HCT116 (cell line): ENCODE results near the gene COBL.

Experiments used
- CEBPB ChIP-seq: IDR thresholded peaks from 2 replicates; pipeline ENCODE4 v1.6.1; 2012; ENCODE audit warnings: low read depth
- EZH2 ChIP-seq: fragments of 200-600 bp; sonication (generic); IDR thresholded peaks from 2 replicates; pipeline ENCODE4 v1.6.1; 2017; ENCODE audit warnings: antibody characterized with exemption, mixed run types
- EZH2phosphoT487 ChIP-seq: fragments of 200-600 bp; IDR thresholded peaks from 2 replicates; pipeline ENCODE4 v1.6.1; 2018; ENCODE audit warnings: antibody characterized with exemption, borderline replicate concordance
- JUND ChIP-seq: IDR thresholded peaks from 2 replicates; pipeline ENCODE4 v1.6.1; 2012
- MAX ChIP-seq: IDR thresholded peaks from 2 replicates; pipeline ENCODE4 v1.6.1; 2012
- POLR2A ChIP-seq: IDR thresholded peaks from 2 replicates; pipeline ENCODE4 v1.7.0; 2011; ENCODE audit warnings: borderline replicate concordance; ENCODE audit not compliant: insufficient read depth, insufficient read length; ENCODE audit errors: extremely low read depth
- POLR2AphosphoS5 ChIP-seq: IDR thresholded peaks from 2 replicates; pipeline ENCODE4 v1.6.1; 2011; ENCODE audit warnings: mild to moderate bottlenecking, low read depth, low read length, moderate library complexity
- SIN3A ChIP-seq: IDR thresholded peaks from 2 replicates; pipeline ENCODE4 v1.6.1; 2012; ENCODE audit warnings: low read depth
- SP1 ChIP-seq: IDR thresholded peaks from 2 replicates; pipeline ENCODE4 v1.6.1; 2012; ENCODE audit warnings: low read depth
- TCF7L2 ChIP-seq: IDR thresholded peaks from 2 replicates; pipeline ENCODE4 v1.7.0; 2011; ENCODE audit warnings: borderline replicate concordance, inconsistent platforms; ENCODE audit not compliant: insufficient read depth, insufficient read length; ENCODE audit errors: extremely low read depth
- ZNF274 ChIP-seq: fragments of 200-500 bp; sonication (Bioruptor generic); IDR thresholded peaks from 2 replicates; pipeline ENCODE4 v1.6.1; 2014; ENCODE audit warnings: mild to moderate bottlenecking, low read depth, low read length, inconsistent platforms
- TF ChIP-seq, protein P1 (sequence below), 3 experiments: fragments of 200-600 bp in 1 of 3; sonication (generic) in 1 of 3; IDR thresholded peaks in 2 of 3; conservative IDR thresholded peaks in 1 of 3; 2 replicates each; pipeline ENCODE4 v1.5.1; 2012 to 2017; ENCODE audit warnings: low read depth in 2 of 3, low read length in 2 of 3, antibody characterized with exemption in 1 of 3, borderline replicate concordance in 1 of 3, control low read depth in 1 of 3, mild to moderate bottlenecking in 1 of 3, mixed read lengths in 1 of 3, mixed run types in 1 of 3, moderate library complexity in 1 of 3; ENCODE audit not compliant: insufficient read depth in 1 of 3
- TF ChIP-seq, protein P2 (sequence below): IDR thresholded peaks from 2 replicates; pipeline ENCODE4 v1.6.1; 2012

DNA sequence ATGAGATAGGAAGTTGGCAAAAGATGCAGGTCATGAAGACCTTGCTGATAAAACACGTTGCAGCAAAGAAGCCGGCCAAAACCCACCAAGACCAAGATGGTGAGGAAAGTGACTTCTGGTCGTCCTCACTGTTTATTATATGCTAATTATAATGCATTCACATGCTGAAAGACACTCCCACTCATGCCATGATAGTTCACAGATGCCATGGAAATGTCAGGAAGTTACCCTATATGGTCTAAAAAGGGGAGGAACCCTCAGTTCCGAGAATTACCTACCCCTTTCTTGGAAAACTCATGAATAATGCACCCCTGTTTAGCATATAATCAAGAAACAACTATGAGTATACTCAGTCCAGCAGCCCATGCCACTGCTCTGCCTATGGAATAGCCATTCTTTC lies 331.5 kb downstream of the COBL start:
- TF ChIP-seq POLR2A (no peak), CEBPB (no peak), SP1 (no peak), EZH2phosphoT487 (no peak), EZH2 (no peak), TCF7L2 (no peak), JUND (no peak), MAX (no peak), POLR2AphosphoS5 (no peak), SIN3A (no peak), ZNF274 (no peak)
- TF ChIP-seq, protein P1, sequence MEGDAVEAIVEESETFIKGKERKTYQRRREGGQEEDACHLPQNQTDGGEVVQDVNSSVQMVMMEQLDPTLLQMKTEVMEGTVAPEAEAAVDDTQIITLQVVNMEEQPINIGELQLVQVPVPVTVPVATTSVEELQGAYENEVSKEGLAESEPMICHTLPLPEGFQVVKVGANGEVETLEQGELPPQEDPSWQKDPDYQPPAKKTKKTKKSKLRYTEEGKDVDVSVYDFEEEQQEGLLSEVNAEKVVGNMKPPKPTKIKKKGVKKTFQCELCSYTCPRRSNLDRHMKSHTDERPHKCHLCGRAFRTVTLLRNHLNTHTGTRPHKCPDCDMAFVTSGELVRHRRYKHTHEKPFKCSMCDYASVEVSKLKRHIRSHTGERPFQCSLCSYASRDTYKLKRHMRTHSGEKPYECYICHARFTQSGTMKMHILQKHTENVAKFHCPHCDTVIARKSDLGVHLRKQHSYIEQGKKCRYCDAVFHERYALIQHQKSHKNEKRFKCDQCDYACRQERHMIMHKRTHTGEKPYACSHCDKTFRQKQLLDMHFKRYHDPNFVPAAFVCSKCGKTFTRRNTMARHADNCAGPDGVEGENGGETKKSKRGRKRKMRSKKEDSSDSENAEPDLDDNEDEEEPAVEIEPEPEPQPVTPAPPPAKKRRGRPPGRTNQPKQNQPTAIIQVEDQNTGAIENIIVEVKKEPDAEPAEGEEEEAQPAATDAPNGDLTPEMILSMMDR (IDR thresholded peaks at IDR 0.05 in 2 of 3, conservative IDR thresholded peaks at IDR 0.05 in 1 of 3; ENCODE audit: borderline replicate concordance in 1 of 3, insufficient read depth in 1 of 3, low read depth in 2 of 3, low read length in 2 of 3): no peak
- TF ChIP-seq, protein P2, sequence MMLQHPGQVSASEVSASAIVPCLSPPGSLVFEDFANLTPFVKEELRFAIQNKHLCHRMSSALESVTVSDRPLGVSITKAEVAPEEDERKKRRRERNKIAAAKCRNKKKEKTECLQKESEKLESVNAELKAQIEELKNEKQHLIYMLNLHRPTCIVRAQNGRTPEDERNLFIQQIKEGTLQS: no peak
